ENCODE measurements around the gene TTI1. TPM values are rescaled to one million over a fixed set of nuclear protein-coding genes. Genes with fewer than 3 reads are reported as not detected.

The TTI1 gene
- total and polyA plus RNA-seq, 2 donors (not counting 1 experiment from before 2014, with no cell fraction given) = 13.9 to 33.9 TPM

- H3K36me3 ChIP-seq (replicated peaks in 1 of 2; ENCODE audit: control extremely low read depth in 1 of 2, control insufficient read depth in 1 of 2, extremely low read depth in 1 of 2, insufficient read depth in 2 of 2, low read length in 1 of 2) = peaks cover 0 to 80% of the 10 kb centered on the region in 2 experiments
- WGBS (ENCODE audit: insufficient coverage) = 99% methylated on average over 7 of the region's 8 CpGs
- no peak overlapping the region for H3K4me3 ChIP-seq (ENCODE audit: control extremely low read depth in 1 of 5, extremely low read depth in 1 of 5, insufficient read depth in 1 of 5, low read depth in 2 of 5, low read length in 4 of 5)
- H3K4me1 ChIP-seq (ENCODE audit: control insufficient read depth in 2 of 2, insufficient read depth in 2 of 2, low read length in 2 of 2) = no peaks in the 10 kb centered on the region
- ATAC-seq (ENCODE audit: low read depth) (no peak), DNase-seq (no peak)
- H3K4me2 ChIP-seq (replicated peaks; ENCODE audit: low read depth, low read length, poor library complexity, severe bottlenecking) = no peak overlapping the region
- H3K9me3 ChIP-seq (ENCODE audit: control extremely low read depth in 1 of 3, control insufficient read depth in 2 of 3, insufficient read depth in 1 of 3, low read length in 2 of 3) = no peaks in the 10 kb centered on the region
- H3K9me3 Mint-ChIP-seq (ENCODE audit: insufficient read depth) = no peaks in the 10 kb centered on the region
- TF ChIP-seq EZH2 (IDR thresholded peaks at IDR 0.05; ENCODE audit: borderline replicate concordance, insufficient read depth, low read depth, low read length, poor library complexity, severe bottlenecking) (no peak), CTCF (IDR thresholded peaks at IDR 0.05) (no peak)
- intact Hi-C loops (cut with micrococcal nuclease) = no loop called here
- H3K4me1 Mint-ChIP-seq = no peaks in the 10 kb centered on the region
- POLR2A ChIA-PET = no interaction called here
- CTCF ChIA-PET = no interaction called here
- H3K9ac ChIP-seq (ENCODE audit: low read length) = no peak overlapping the region
- H3K27me3 Mint-ChIP-seq = no peaks in the 10 kb centered on the region
- no peak overlapping the region for H3K27ac Mint-ChIP-seq
- H2AFZ ChIP-seq (ENCODE audit: insufficient read depth, low read depth, low read length, poor library complexity, severe bottlenecking) = no peak overlapping the region
- H3K27me3 ChIP-seq (replicated peaks in 1 of 4; ENCODE audit: control extremely low read depth in 1 of 4, control insufficient read depth in 3 of 4, insufficient read depth in 4 of 4, low read length in 3 of 4) = no peaks in the 10 kb centered on the region
- H3K79me2 ChIP-seq (ENCODE audit: control insufficient read depth, insufficient read depth, low read length) = no peaks in the 10 kb centered on the region
- no peaks in the 10 kb centered on the region for H4K20me1 ChIP-seq (ENCODE audit: control insufficient read depth, insufficient read depth, low read length, poor library complexity, severe bottlenecking)
- no peak overlapping the region for H3K4me3 Mint-ChIP-seq
- H3K27ac ChIP-seq (ENCODE audit: low read length in 2 of 2) = no peak overlapping the region
These were observed 30.8 kb downstream of the TTI1 start for GRCh38 chr20:38002422-38002821.

GRCh38 chr20:38001981-38002380 is 31.3 kb downstream of the TTI1 start:
- TF ChIP-seq CTCF (IDR thresholded peaks at IDR 0.05) (no peak), EZH2 (IDR thresholded peaks at IDR 0.05; ENCODE audit: borderline replicate concordance, insufficient read depth, low read depth, low read length, poor library complexity, severe bottlenecking) (no peak)
- no peaks in the 10 kb centered on the region for H3K4me1 Mint-ChIP-seq
- ChIA-PET POLR2A (no interaction called here), CTCF (no interaction called here)
- no peaks in the 10 kb centered on the region for H3K4me1 ChIP-seq (ENCODE audit: control insufficient read depth in 2 of 2, insufficient read depth in 2 of 2, low read length in 2 of 2)
- no peak overlapping the region for H3K4me2 ChIP-seq (replicated peaks; ENCODE audit: low read depth, low read length, poor library complexity, severe bottlenecking)
- ATAC-seq (ENCODE audit: low read depth) (no peak), DNase-seq (no peak)
- H3K9me3 Mint-ChIP-seq (ENCODE audit: insufficient read depth) = no peaks in the 10 kb centered on the region
- H3K79me2 ChIP-seq (ENCODE audit: control insufficient read depth, insufficient read depth, low read length) = no peaks in the 10 kb centered on the region
- H3K9ac ChIP-seq (ENCODE audit: low read length) = no peak overlapping the region
- no CpG with 5 or more reads among the region's 4 CpGs for WGBS (ENCODE audit: insufficient coverage)
- H3K27ac ChIP-seq (ENCODE audit: low read length in 2 of 2) = no peak overlapping the region
- no peak overlapping the region for H3K4me3 Mint-ChIP-seq
- H3K4me3 ChIP-seq (ENCODE audit: control extremely low read depth in 1 of 5, extremely low read depth in 1 of 5, insufficient read depth in 1 of 5, low read depth in 2 of 5, low read length in 4 of 5) = no peak overlapping the region
- H4K20me1 ChIP-seq (ENCODE audit: control insufficient read depth, insufficient read depth, low read length, poor library complexity, severe bottlenecking) = no peaks in the 10 kb centered on the region
- H2AFZ ChIP-seq (ENCODE audit: insufficient read depth, low read depth, low read length, poor library complexity, severe bottlenecking) = no peak overlapping the region
- H3K27me3 Mint-ChIP-seq = no peaks in the 10 kb centered on the region
- no peaks in the 10 kb centered on the region for H3K9me3 ChIP-seq (ENCODE audit: control extremely low read depth in 1 of 3, control insufficient read depth in 2 of 3, insufficient read depth in 1 of 3, low read length in 2 of 3)
- H3K27me3 ChIP-seq (replicated peaks in 1 of 4; ENCODE audit: control extremely low read depth in 1 of 4, control insufficient read depth in 3 of 4, insufficient read depth in 4 of 4, low read length in 3 of 4) = no peaks in the 10 kb centered on the region
- H3K27ac Mint-ChIP-seq = no peak overlapping the region
- peaks cover 0 to 81% of the 10 kb centered on the region in 2 experiments for H3K36me3 ChIP-seq (replicated peaks in 1 of 2; ENCODE audit: control extremely low read depth in 1 of 2, control insufficient read depth in 1 of 2, extremely low read depth in 1 of 2, insufficient read depth in 2 of 2, low read length in 1 of 2)
- intact Hi-C loops (cut with micrococcal nuclease) = no loop called here

All from B cell (primary cell).